Measurements from ENCODE around the gene CLDN15. TPM values are rescaled to one million over a fixed set of nuclear protein-coding genes. Genes with fewer than 3 reads are reported as not detected.
"Not testable (repeated sequence)": the region's sequence is repeated elsewhere in the genome, so short reads cannot be mapped to it uniquely, and the experiment has no call there.

The CLDN15 gene
- total RNA-seq, 1 experiment from 2014 or later, result 15.1 TPM

DNA sequence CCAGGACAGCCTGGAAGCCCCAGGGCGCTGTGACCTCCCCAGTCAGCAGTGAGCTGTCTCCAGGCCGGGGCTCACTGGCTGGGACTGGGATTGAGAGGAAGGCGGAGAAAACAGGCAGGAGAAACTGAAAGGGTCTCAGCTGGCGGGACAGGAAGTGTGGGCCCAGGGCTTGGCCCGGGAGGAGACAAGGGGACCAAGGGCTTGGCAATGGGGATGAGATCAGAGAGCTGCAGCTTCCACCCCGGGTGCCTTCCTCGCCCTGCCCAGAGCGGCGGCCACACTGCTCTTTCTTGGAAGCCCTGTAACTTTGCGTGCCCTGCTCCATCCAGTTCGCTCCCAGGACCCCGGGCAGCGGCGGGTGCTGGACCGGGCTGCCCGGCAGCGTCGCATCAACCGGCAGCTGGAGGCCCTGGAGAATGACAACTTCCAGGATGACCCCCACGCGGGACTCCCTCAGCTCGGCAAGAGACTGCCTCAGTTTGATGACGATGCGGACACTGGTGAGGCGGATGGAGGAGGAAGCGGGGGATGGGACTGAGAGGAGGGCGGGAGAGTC, 15.2 kb downstream of the CLDN15 start:
- DNase-seq (ENCODE audit: low spot score), result no peak

DNA sequence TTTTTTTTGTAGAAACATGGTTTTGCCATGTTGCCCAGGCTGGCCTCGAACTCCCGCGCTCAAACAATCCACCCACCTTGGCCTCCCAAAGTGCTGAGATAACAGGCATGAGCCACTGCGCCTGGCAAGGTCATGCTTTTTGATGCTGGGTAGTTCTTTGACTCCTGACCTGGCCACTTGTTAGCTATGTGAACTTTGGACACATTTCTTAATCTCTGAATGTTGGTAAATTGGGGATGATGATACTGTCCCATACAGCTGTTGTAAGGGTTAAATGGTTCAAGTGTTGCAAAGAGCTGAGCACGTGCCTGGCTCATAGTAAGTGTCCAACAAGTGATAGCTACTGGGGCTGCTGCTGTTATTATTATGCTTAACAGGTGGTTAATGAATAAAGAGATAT, 17.3 kb downstream of the CLDN15 start:
- DNase-seq (ENCODE audit: low spot score), result no peak

DNA sequence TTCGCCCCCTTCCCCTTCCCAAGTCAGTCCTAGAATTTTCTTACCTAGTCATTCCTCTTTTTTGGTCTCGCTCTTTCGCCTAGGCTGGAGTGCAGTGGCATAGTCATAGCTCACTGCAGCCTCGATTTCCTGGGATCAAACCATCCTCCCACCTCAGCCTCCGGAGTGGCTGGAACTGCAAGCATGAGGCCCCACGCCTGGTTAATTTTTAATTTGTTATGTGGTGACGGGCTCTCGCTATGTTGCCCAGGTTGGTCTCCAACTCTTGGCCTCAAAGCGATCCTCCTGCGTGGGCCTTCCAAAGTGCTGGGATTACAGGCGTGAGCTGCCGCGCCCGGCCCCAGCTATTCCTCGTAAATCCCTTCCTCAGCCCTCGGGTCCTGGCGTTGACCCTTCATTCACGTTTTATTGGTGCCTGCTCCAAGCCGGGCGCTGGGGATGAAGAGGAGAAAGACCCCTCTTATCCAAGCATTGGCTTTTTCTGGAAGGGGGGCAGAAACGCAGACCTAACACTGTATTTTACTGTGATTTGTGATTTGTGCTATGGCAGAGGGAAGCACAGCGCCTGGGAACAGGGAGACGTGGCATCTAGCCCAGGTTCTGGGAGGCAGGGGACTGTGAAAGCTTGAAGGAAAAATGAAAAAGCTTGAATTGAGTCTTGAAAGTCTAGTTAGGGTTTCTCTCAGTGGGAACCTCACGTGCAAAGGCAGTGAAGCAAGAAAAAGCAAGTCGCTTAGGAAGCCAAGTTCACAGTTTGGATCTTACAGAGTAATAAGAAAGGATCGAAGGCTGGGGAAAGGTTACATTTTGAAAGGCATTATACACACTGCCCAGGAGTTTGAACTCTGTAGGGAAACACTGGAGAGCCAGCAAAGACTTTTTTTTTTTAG, 19.1 kb downstream of the CLDN15 start:
- DNase-seq (ENCODE audit: low spot score), result no peak

DNA sequence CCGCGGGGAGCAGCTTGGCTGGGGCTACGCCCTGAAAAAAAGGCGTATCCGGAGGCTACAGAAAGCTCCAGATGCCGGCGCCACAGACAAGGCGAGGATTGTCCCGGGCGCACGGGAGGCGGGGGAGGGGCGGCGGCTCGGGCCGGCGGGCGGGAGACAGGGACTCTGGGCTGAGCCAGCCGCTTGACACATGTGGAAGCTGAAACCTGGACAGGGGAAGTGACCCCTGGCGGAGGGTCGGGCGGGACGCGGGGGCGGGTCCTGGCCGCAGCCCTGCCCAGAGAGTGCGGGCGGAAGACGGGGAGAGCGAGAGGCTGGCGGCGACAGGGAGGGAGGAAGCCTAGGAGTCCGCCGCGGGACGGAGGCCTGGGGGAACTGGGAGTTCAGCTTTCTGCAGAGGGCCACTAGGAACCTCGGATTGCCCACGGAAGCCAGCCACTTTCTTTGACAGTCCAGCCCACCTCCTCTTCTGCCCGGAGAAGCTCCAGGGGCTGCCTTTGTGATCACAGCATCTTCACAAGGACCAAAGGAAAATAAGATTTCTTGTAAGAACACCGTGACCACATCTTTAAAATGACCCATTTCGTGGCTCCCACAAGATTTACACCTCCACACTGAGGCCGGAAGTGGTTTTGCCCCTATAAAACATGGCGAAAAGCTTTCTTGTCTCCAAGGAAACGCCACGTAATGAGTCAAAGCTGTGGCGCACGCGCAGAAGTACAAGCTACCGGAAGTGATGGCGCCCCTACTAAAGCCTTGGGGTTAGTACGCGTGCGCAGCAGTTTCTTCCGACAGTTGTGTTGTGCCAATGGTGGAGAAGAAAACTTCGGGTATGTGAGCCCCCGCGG, 20.0 kb downstream of the CLDN15 start, which contains the start of the genes PLOD3 and ZNHIT1:
PLOD3 (minus strand) TSS at position 194 of the 848 bp plus-strand sequence. CDS start 307 bp downstream, outside the sequence.
ZNHIT1 (plus strand) TSS at position 778 of the 848 bp plus-strand sequence; CDS start at position 809, 31 bp downstream.
- DNase-seq (ENCODE audit: low spot score), result peak; percentile 100

DNA sequence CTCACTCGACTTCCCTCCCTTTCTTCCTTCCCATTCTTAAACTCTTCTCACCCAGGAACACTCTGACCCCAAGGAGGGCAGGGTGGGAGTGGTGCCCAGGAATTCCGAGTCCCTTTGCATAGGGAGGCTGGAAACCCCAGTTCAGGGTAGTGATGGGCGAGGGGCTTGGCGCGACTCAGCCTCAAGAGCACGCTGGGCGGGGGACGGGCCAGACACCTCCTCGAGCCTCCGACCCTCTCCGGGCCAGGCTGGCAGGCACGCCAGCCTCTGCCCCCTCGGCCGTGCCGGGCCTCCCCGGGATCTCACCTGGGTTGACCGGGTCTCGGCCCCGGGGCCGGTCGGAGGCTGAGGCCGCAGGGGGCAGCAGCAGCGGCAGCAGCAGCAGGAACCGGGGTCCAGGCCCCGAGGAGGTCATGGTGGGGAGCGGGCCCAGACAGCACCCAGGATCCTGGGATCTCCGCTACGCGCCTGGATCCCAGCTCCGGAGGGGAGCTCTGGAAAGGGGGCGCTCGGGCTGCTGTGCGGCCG, 20.7 kb downstream of the CLDN15 start:
- DNase-seq (ENCODE audit: low spot score), result no peak

DNA sequence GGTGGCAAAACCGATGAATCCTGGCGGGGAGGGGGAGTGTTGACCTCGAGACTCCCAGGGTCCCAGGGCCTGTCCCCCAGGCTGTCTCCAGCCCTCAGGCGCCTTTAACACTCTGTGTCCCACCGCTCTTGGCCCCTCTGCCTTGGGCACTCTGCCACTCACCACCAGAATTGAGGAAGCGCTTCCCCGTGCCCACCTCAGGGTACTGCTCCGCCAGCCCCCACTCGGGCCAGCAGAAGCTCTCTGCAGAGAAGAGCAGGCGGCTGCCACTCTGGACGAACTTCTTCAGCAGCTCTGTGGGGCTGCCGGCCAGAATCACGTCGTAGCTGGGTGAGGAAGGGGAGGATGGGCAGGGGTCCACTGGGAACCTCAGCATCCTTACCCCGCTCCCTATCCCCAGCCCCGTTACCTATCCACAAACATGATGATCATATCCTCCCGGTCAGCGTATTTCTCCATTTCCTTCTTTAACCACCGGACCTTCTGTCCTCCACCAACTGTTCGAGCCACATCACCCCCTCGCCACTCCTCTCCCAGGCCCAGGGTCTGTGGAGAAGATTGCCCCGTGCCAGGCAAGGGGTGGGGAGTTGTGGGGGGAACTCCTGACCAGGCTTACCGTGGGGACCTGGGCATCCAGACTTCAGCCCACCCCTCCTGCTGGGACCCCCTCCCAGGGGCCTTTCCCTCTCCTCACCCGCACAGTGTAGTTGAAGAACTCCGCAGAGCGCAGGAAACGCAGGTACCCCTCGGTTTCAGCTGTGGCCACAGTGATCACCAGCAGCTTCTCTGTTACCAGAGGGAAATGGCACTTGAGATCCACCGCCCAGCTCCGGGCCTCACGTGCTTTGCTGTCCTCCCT, 21.4 kb downstream of the CLDN15 start:
- DNase-seq (ENCODE audit: low spot score), result peak; percentile 49

DNA sequence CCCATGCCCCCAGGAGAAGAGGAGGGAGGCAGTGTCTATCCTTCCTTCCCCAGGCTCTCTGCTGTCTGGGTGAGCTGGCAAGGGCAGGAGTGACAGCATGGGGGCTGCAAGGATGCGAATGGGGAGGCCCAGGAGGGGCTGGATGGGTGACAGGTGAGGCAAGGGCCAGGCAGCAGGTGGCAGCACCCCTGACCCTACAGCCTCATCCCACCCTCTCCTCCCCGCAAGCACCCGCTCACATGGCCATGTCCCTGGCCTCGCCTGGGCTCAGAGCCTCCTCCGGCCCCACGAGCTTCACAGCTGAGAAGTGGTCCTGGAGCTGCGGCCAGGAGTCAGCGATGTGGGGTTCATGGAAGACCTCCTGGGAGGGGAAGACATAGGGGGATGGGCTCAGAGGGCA, 25.6 kb downstream of the CLDN15 start:
- DNase-seq (ENCODE audit: low spot score), result no peak

DNA sequence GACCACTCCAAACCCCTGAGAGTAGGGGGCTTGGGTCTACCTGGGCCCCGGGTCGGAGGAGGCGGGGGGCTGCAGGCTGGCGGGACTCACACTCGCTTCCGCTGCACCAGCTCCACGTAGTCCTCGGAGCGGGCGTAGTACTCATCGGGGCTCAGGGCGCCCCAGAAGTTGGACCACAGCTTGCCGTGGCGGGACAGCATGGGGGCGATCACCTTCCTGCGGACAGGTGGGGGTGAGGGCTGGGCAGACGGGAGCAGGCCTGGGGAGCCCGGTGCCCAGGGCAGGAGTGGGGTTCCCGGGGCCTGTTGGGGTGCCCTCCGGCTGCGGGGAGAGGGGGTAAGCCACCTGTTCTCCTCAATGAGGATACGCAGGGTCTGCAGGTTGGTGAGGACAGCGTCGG, 26.1 kb downstream of the CLDN15 start:
- no peak for DNase-seq (ENCODE audit: low spot score)

DNA sequence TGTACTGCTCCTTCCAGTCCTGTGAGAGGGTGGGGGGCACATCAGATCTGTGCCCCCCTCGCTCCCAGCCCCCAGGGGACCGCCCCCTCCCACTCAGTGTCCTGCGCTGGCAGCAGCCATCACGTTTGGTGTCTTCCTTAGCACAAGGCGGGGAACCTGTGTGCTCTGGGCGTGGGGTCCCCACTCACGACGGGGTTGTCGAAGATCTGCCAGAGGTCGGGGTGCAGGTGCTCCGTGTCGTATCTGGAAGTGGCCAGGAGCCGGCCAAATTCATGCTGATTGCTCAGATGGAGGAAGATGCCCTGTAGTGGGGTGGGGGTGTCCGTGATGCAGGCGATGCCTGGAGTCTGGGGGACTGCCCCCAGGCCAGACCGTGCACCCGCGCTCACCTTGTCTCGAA, 27.5 kb downstream of the CLDN15 start:
- DNase-seq (ENCODE audit: low spot score), result no peak

DNA sequence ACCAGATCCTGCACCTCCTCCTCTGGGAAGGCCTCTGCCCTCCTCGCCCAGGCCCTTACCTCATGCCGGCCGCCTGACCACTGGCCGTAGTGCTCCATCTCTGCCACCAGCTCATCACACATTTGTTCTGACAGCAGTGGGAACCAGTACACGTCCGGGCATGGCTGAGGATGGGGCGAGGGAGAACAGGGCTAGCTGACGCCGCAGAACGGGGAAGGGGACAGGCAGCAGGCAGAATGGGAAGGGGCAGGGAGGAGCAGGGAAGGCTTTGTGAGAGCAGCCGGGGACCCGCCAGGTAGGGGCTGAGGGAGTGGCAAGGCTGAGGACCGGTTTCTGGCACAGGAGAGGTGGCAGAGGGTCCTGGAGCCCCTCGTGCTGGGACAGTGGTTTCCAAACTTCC, 28.8 kb downstream of the CLDN15 start:
- DNase-seq (ENCODE audit: low spot score), result no peak

DNA sequence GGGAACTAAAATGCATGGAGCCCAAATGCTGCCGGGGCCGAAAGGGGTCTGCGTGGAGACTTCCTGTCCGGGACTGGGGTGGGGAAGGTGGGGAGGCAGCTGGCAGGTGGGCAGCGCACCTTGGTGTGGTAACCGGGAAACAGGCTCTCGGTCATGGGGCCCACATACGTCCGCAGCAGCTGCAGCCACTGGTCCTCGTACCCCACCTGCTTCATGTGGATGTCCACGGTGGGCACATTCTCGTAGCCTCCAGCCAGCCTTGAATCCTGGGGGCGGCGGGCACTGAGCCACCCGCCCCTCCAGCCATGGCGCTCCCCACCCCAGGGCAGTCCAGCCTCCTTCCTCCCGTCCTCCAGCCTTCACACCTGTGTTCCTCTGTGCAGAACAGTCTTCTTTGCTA, 30.1 kb downstream of the CLDN15 start:
- no peak for DNase-seq (ENCODE audit: low spot score)

DNA sequence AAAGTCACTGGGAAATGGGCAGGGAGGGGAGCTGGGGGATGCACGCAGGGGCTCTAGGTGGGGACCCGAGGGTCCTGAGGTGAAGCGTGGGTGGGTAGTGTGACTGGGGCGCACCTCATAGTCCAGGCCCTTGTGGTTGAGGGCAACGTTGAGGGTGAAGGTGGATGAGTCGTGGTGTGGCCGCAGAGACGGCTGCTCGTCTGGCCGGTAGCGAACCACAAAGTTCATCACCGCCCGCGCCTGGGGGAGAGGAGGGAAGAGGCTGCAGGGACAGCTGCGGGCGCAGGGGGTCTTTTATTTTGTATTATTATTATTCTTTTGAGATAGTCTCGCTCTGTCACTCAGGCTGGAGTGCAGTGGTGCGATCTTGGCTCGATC, 30.9 kb downstream of the CLDN15 start:
- DNase-seq (ENCODE audit: low spot score), result no peak

DNA sequence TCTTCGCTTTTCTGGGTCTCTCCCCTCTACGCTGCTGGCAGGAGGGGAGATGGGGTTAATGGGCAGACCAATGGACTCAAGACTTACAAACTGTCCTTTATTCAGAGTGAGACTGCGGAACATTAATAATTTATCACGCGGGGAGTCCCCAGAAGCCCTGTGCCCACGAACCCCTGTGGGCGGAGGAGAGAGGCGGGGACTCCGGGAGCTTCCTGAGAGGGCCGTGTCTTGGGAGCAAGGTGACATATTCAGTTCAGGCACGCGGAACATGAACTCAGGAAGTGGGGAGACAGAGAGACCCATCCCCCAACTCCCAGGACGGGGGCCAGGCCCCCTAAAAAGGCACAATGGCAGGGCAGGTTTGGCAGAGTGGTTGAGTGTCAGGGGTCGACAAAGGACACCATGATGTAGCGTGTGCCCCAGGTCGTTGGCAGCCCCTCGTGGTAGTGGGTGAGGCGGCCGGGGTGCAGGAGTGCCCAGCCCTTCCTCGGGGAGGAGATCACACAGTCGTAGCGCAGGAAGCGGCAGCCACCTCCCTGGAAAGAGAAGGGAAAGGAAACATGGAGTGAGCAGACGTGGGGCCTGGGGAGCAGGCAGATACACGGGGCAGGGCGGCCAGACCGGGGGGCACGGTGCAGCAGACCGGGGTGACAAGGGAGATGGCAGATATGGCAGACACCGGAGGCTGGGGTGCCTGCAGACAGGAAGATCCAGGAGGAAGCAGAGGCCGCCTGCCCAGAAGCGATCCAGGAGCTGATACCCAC, 31.5 kb downstream of the CLDN15 start:
- DNase-seq (ENCODE audit: low spot score), result no peak

DNA sequence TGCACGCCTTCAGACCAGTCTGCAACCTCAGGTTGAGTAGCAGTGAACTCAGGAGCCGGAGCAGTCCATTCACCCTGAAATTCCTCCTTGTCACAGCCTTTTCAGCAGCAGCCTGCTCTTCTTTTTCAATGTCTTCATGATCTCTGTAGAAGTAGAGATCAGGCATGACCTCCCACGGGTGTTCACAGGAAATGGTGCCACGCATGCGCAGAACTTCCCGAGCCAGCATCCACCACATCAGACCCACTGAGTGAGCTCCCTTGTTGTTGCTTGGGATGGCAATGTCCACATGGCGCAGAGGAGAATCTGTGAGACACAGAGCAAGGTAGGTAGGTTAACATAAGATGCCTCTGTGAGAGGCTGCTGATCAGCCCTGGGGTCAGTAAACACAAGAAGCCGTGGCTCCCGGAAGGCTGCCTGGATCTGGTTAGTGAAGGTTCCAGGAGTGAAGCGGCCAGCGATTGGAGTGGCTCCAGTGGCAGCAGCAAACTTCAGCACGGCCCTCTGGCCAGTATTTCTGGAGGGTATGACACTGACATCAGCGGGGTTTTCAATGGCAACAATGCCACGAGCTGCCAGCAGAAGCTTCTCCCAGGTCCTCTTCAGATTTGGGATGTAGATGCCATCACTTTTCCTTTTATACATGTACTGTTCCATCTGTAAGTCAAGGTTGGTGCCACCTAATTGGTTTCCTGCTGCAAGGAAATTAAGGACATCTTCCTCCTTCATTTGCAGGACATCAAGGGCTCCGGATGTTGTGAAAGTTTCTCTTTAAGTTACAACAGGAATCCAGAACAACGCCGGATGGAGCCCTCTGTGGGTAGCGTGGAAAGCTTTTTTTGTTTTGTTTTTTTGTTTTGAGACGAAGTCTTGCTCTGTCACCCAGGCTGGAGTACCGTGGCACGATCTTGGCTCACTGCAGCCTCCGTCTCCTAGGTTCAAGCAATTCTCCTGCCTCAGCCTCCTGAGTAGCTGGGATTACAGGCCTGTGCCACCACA, 33.6 kb downstream of the CLDN15 start:
- DNase-seq (ENCODE audit: low spot score), result not testable (repeated sequence)

DNA sequence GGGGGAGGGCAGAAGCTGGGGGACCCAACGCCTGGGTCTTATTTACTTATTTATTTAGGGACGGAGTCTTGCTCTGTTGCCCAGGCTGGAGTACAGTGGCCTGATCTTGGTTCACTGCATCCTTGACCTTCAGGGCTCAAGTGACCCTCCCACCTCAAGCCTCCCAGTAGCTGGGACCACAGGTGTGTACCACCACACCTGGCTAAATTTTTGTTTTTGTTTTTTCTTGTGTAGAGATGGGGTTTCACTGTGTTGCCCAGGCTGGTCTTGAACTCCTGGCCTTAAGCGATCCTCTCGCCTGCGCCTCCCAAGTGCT, 35.0 kb downstream of the CLDN15 start:
- no peak for DNase-seq (ENCODE audit: low spot score)

DNA sequence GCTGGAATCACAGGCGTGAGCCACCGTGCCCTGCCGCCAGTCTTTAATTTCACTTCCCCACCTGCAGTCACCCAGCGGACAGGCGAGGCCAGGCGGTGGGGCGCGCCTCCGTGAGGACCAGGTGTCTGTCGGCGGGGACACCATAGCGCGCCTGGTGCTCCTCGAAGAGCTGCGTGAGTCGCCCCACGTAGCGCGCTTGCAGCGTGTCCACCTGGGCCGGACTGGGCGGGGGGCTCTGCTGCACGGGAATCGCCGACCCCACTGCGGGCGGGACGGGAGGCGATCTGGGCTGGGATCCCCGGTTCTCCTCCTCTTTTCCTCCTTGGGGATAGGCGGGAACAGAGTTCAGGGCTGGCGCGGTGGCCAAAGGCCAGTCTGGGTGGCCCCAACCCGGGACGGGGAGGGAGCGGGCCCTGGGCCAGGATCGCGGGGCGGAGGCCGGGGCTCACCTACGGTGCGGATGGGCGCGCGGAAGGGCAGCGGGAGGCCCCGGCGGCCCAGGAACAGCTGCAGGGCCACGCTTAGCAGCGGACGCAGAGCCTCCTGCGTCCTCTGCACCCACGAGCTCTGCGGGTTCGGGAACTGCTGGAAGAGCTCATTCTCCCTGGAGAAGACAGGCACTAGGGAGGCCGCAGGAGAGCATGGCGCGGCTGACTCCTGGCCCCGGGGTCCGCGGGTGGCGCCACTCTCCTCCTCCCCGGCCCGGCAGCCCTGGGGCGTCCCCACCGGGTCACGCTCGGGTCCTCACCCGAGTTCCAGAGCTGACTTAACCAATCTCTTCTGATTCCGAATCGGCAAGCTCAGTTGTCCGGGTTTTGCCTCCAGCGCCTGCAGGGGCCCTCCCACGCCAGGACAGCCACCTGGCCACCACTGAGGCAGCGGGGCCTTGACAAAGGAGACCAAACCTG, 35.7 kb downstream of the CLDN15 start:
- peak; percentile 55 for DNase-seq (ENCODE audit: low spot score)

DNA sequence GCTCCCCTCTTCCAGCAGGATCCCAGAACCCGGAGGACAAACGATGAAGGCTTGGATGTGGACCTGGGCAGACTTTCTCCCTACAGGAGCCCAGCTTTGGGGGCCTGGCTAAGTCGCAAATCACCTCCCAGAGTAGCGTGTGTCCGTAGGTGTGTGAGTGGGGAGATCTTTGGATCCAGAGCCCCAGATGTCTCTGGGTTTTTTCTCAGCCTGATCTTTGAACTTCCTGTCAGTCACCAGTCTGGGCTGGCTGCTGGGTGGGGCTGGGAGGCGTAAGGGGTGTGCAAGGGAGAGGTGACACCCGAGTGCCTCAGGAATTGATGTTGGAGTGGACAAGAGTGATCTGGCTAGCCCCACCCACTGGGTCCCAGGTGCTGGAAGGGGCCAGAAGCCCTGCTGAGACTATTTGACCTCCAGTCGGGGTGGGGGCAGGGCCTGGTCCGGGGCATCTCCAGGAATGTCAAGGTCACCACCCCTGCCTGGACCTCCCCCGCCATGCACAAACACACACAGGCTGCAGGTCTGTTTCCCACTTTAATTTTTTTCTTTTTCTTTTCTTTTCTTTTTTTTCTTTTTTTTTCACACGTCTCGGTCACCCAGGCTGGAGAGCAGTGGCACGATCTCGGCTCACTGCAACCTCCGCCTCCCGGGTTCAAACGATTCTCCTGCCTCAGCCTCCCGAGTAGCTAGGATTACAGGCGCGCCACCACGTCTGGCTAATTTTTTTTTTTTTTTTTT, 36.6 kb downstream of the CLDN15 start, which contains the start of gene MOGAT3:
MOGAT3 (minus strand) TSS at position 175 of the 738 bp plus-strand sequence. CDS start 182 bp downstream, outside the sequence.
- peak; percentile 84 for DNase-seq (ENCODE audit: low spot score)

All from HT-29 (cell line).